GM03348 (cell line): ENCODE measurements around the gene MACROD2.
"Not testable (repeated sequence)": the region's sequence is repeated elsewhere in the genome, so short reads cannot be mapped to it uniquely, and the experiment has no call there.

Source experiments
- DNase-seq: peaks from one replicate; pipeline ENCODE4 v3.0.0; 2012; ENCODE audit warnings: low spot score

Gene MACROD2

DNA sequence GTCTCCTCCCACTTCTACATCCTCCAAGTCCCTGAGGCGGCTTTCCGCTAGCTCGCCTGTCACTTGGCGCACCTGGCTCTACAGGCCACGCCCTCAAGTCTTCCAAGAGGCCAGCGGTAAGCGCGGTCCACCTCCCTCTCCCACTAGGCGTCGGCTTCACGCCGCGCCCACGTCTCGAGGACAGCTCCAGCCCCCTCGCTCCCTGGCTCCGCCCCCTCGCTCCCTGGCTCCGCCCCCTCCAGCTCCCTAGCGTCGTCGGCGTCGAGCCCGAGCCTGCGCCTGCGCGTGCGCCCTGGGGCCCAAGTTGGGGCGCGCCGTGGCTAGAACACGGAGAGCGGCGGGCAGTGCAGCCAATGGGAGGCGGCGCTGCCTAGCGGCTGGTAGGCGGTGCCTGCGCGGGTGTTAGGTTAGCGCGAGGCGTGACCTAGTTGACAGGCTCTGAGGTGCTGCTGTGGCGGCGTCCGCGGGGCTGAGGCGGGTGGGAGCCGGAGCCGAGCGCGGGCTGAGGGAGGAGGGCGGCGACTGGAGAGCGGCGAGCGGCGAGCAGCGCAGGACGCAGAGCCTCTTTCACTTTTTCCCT, at the start of gene MACROD2:
MACROD2 (plus strand) TSS at position 431 of the 580 bp plus-strand sequence.
- DNase-seq = peak; percentile 100

DNA sequence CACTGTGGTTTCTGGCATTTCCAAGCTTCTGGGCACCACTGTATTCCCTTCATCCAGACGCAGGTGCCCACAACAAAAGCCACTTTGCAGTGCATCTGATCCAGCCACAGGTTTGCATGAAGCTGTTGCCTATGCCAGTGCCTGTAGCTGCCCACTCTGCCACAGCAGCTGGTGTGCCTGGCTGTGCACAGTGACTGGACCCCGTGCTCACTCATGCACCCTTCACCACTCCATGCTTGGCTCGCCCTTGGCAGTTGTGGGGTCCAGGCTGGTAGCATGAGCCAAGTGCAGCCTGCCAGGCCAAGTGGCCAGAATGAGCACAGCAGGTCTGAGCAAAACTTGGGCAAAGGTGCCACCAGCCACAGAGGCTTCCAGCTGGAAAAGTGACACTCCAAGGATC, 47.6 kb upstream of the MACROD2 start:
- DNase-seq = no peak

DNA sequence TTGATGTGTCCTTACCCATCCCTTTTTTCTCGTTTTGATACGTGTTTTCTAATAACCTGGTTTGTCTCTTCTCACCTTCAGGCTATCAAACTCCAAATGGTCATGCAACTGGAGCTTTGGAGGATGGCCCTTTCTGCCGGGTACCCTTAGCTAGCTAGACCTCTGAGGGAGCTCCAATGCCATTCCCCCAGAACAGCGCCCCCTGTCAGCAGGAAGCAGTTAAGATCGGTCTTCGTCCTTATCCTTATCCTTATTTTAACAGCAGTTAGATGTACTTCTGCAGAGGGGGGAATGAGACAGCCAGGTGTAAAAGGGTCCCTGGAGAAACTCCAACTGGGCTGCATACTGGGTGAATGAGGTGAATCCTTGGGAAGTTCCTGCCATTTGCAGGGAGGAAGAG, 42.1 kb upstream of the MACROD2 start:
- no peak for DNase-seq

DNA sequence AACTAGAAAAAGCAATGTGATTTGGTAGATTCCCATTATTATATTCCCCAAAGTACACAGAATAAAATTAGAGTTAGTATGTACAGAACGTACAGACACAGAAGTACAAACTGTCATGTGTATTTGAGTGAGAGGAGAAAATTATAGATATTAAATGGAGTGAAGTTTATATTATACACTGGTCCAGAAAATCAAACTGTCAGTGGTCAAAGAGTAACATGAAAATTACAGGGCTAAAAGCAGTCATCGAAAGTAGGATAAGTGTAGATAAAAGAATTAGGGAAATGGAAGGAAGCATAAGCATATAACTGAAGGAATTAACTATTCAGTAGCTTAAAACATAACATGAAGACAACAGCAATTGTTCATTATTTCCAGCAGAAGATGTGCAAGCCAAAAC, 35.2 kb upstream of the MACROD2 start:
- no peak for DNase-seq

DNA sequence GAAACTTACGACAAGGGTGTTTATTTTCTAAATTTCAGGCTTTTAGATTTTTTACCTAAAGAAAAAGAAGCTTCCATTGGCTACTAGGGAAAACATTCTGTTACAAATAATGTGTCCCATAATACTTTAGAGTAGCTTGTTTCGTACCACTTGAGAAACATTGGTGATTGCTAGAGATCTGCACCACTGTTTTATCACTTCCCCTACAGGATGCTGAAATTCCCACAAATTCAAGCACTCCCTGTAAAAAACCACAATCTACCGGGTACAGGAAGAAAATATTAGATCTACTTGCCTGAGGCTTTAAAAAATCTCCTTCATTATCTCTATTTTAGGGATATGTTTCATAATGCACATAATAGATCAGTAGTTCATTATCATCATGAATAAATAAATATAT, 34.8 kb upstream of the MACROD2 start:
- DNase-seq = no peak

DNA sequence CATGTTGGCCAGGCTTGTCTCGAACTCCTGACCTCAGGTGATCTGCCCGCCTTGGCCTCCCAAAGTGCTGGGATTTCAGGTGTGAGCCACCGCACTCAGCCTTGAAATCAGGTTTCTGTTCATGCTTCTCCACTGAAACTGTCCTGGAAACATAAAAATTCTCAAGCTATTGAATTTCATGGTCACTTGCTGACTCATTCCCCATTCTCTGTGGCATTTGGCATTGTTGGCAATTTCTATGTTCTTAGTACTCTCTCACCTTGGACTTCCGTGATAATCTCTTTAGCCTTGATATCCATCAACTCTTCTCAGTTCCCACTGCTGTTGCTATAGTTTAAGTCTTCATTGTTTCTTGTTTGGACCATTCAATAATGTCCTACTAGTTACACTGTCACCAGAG, 11.1 kb upstream of the MACROD2 start:
- no peak for DNase-seq

DNA sequence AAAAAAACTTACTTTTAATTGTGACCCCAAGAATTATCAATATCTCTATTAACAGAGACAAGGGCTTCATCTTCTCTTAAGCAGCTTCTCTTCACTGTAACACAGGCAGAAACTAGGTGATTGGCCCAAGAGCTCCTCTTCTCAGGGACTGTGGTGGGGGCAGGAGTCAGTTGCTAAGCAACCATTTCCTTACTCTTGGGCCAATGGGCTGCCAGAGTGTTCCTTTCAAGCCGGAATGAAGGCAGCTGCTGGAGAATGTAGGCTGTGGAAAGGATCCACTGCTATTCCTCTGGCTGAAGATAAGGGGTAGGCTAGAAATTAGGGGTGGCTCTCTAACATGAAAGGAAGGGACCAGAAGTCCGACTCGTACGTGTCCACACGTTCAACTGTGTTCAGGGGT, 4.9 kb upstream of the MACROD2 start, which contains the start of gene SEL1L2:
SEL1L2 (minus strand) TSS at position 150 of the 400 bp plus-strand sequence; CDS start at position 70, 80 bp downstream.
- no peak for DNase-seq

DNA sequence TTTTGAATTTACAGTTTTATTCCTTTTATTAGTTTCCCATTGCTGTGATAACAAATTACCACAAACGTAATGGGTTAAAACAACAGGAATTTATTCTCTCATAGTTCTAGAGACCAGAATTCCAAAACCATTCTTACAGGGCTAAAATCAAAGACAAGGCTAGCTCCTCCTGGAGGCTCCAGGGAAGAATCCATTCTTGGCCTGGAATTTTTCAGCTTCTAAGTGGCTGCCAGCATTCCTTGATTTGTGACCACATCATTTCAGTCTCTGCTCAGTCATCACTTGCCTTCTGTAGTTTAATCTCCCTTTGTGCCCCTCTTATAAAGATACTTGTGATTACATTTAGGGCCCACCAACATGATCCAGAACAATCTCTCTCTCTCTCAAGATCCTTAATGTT, 4.0 kb upstream of the MACROD2 start:
- no peak for DNase-seq

DNA sequence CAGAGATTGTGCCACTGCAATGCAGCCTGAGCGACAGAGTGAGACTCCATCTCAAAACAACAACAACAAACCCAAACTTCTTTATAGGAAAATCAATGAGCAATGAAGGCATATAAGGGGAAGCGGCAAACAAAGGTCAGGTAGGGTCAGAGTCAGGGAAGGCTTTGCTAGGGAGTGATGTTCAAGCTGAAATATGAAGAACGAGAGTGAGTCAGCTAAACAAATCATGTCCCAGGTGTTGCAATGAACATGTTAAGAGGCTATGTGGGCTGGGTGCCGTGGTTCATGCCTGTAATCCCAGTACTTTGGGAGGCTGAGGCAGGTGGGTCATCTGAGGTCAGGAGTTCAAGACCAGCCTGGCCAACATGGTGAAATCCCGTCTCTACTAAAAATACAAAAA, 3.4 kb upstream of the MACROD2 start:
- DNase-seq = not testable (repeated sequence)

DNA sequence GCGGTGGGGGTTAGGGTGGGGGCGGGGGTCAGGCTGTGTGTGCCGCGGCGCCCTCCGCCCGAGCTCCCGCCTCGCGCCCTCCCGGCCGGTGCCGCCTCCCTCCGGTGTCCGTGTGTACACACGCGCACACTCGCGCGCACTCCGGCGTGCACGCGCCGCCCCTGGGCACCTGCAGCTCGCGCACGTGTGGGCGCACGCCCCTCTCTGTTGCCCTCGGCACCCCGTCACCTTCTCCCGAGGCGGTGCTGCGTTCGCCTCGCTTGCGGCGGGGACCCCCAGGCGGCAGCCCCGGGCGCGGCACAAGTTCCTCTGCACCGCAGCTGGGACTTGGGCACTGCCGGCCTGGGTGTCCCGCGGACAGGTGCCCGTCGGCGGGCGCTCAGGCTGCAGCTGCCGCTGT, 525 bp downstream of the MACROD2 start:
- peak; percentile 63 for DNase-seq

DNA sequence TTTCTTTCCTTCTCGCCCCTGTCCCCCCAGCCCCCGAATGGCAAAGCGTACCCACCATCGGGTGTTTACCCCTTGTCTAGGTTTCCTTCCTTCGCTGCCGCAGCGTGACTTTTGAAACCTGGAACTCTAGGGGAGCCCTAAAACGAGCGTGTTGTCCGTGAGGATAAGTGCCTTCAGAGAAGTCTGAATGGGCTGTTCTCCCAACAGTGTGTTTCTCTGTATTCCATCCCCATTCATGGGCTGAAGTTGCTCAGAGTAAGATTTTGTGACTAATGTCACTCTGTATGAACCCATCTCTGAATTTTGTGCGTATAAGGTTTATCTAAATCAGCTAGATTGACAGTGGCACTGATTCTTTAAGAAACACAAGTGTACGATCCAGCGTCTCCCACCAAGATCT, 949 bp downstream of the MACROD2 start:
- DNase-seq = no peak

DNA sequence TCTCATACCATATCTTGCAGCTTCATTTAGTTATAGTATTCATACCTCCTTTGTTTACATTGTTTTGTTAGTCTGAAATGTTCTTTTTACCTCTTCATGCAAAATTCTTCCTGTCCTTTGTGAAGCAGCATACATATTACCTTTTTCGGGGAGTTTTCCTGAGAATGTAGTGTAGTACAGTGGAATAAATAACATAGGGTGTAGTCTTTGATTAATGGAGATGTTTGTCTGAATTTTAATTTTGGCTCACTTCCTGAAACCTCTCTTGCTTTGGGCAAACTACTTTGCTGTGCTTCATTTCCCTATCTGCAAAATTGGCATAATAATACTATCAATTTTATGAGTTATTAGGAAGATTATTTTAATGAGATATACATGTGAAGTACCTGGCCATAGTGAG, 5.6 kb downstream of the MACROD2 start:
- DNase-seq = no peak

DNA sequence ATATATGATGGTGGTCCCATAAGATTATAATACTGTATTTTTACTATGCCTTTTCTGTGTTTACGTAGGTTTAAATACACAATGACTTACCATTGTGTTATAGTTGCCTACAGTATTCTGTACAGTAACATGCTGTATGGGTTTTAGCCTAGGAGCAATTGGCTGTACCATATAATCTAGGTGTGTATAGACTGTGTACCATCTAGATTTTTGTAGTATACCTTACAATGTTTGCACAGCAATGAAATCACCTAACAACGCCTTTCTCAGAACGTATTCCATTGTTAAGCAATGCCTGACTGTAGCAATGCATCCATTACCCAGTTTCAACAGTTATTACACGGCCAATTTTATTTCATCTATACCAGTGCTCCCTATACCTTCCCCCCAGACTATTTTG, 10.7 kb downstream of the MACROD2 start:
- no peak for DNase-seq

DNA sequence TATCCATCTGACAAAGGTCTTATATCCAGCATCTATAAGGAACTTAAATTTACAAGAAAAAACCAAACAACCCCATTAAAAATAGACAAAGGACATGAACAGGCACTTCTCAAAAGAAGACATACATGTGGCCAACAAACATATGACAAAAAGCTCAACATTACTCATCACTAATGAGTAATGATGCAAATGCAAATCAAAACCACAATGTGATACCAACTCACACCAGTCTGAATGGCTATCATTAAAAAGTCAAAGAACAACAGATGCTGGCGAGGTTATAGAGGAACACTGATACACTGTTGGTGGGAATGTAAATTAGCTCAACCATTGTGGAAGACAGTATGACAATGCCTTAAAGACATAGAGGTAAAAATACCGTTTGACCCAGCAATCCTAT, 13.9 kb downstream of the MACROD2 start:
- no peak for DNase-seq

DNA sequence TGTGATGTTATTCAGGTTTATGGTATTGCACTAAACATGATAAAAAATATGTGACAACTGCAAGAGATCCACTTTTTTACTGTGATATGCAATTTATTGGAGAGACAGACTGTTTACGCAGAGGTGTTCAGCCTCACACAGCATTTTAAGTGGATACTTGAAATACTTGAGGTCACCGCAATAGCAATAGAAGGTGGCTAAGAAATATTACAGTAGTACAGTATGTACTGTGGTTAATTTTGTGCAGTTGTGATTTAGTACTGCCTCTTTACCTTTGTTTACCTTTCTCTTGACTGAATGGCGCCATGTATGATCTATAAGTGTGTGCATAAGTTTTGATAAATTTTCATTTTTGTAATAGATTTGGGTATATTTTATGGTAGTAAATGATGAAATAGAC, 17.4 kb downstream of the MACROD2 start:
- no peak for DNase-seq

DNA sequence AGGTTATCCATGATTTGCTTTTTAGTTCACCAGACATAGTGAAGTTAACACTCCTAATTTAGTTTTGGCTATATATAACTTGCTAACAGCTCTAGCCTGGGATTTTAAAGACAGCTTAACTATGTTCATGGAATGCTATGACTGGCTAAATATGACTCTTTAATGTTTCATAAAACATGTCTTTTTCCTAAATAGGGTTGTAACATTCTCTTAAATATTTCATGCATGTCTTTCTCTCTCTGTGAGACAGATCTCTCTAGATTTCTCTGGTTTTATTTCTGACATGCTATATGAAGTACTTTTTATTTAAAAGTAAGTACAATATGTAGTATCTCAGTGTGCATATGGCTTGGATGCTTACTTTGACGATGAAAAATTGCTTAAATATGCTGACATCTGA, 35.7 kb downstream of the MACROD2 start:
- no peak for DNase-seq

DNA sequence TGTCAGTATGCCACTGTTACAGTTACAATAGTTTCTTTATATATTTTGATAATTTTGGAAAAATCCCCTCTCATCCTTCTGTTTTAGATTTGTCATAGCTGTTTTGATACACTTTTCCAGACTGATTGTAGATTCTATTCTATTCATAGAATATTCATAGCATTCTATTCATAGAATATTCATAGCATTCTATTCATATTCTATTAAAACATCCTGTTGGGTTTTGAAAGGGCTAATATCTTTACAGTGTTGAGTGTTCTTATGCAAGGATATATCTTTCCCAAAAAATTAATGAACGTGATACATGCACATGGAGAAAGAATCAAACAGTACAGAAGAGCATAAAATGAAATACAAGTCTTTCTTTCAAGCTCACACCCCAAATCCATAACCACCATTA, 38.0 kb downstream of the MACROD2 start:
- no peak for DNase-seq

DNA sequence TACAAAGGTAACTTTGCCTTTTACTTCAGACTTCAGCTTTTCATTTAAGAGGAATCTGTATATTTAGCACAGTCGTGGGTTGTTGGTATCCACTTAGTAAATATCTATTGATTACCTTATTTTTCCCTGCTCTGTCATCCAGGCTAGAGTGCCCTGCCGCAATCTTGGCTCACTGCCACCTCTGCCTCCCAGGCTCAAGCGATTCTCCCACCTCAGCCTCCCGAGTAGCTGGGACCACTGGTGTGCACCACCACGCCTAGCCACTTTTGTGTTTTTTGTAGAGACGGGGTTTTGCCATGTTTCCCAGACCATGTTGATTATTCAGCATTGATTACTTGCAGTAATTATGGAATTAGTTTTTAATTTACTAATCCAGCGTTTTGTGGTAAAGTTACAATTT, 41.3 kb downstream of the MACROD2 start:
- no peak for DNase-seq

DNA sequence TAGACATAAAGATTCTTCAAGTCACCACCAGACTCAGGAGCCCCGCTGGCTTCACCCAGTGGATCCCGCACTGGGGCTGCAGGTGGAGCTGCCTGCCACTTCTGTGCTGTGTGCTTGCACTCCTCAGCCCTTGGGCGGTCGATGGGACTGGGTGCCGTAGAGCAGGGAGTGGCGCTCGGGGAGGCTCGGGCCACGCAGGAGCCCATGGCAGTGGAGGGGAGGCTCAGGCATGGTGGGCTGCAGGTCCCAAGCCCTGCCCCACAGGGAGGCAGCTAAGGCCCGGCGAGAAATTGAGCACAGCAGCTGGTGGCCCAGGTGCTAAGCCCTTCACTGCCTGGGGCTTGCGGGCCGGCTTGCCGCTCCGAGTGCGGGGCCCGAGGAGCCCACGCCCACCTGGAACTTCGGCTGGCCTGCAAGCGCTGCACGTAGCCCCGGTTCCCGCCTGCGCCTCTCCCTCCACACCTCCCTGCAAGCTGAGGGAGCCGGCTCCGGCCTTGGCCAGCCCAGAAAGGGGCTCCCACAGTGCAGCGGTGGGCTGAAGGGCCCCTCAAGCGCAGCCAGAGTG, 49.5 kb downstream of the MACROD2 start:
- not testable (repeated sequence) for DNase-seq

DNA sequence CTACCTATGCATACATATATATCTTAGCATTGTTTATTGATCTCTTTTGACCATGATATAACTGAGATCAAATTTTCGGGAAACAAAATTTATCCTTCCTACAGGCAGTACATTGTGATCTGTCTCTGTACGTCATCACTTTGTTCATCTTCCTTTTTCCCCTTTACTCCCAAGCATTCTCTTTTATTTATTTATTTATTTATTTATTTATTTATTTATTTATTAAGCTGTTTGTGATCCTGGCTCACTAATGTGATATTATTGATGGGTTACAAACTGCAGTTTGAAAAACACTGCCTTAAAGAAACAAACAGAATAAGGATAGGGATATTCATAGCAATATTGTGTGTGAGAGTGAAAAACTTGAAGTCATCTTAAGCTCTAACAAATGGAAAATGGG, 51.2 kb downstream of the MACROD2 start:
- no peak for DNase-seq

DNA sequence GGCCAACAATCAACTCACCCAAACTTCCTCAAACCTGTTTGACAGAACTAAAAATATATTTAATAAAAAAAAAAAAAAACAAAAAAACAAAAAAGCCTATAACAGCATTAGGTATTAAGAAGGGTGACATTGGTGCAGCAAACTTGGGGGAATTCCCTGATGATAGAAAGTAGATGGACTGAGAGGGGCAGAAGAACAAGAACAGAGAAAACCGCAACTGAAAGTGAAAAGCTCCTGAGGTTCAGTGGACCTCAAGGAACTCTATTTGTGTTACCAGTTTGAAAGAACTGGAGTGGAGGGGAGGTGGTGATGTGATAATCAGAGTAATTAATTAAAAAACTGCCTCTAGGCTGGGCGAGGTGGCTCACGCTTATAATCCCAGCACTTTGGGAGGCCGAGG, 53.8 kb downstream of the MACROD2 start:
- no peak for DNase-seq

DNA sequence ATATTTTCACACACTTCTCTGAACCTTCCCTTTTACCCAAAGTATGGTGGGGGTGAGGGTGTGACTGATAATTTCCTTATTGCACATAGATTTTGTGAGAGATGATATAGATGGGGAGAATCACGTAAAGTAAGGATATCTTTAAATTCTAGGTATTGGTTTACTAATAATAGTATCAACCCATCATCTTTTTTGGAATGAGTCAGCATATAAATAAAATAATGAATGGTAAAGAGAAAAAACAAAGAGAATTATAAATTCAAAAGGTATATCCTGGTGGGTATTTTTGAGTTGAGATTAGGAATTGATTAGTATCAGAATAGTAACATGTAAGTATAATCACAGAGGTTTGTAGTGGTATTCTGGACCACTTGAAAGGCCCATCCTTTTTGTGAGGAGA, 56.1 kb downstream of the MACROD2 start:
- DNase-seq = no peak

DNA sequence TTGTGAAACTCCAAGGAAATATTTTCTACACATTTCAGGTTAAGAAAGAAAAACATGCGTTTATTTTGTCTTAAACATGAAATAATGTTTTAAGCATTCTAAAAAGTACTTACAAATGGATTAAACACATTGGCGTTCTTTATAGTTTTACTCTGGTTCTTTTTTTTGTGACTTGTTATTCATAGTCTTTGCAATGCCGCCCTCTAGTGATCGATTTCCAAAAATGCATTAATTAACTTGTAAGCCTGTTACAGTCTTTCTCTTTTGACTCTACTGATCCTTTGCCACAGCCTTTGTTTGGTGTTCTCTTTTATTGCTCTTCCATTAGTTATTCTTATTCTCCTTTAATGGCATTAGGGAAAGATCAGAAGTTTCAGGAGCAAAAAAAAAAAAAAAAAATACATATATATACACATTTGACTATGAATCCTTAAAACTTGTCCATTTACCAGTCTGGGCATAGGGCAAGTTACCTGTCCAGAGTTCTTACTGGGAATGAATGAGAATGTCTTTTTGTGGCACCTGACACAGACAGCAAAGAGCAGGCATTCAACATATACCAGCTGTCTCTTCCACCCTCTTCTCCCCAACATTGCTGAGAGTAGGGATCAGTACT, 59.9 kb downstream of the MACROD2 start:
- peak; percentile 52 for DNase-seq

DNA sequence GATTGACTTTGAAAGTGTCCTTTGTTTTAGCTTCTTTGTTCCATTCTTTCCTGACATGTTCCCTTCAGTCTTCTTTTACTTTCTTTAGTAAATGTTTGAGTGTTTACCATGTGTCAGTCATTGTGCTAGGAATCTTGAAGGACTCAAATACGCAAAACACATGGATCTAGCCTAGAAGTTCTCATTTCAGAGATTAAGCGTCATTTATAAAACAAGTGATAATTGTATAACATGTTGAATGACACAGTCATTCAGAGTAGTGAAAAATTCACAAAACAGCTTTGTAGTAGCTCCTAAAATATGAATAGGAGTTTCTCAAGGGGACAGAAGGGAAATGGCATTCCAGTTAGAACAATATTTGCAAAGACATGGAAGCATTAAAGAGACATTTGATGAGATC, 66.9 kb downstream of the MACROD2 start:
- no peak for DNase-seq
